Neural progenitor cell (in vitro differentiated cells): ENCODE results near the gene ABCA10.

Source experiments
- CTCF ChIP-seq: fragments of 200-600 bp; sonication (generic); IDR thresholded peaks from 2 replicates; pipeline ENCODE4 v1.5.1; 2017; ENCODE audit warnings: antibody characterized with exemption, mild to moderate bottlenecking
- EZH2 ChIP-seq: fragments of 200-600 bp; sonication (generic); IDR thresholded peaks from 2 replicates; pipeline ENCODE4 v1.6.1; 2017; ENCODE audit warnings: antibody characterized with exemption, mild to moderate bottlenecking, moderate library complexity
- EZH2phosphoT487 ChIP-seq: fragments of 200-600 bp; sonication (generic); IDR thresholded peaks from 2 replicates; pipeline ENCODE4 v1.6.1; 2017; ENCODE audit warnings: antibody characterized with exemption

DNA sequence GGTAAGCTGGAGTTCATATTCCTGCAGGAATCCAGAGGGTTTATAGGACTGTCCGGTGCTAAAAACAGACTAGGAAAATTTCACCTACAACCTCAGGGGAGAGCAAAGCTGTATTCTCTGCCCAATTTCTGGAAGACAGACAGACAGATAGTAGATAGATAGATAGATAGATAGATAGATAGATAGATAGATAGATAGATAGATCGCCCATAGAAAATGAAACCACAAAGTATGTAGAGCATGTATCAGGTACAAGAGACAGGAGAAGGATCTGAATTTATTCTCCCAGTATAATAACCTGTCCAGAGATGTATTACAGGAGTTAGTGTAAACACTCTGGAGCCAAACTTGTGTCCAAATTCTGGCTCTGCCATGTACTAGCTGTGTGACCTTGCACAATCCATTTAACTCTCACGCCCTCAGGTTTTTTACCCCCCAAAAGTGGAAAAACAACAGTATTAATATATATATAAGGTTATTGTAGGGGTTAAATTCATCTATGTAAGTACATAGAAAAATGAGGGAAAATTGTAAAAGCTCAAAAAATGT, 84.9 kb downstream of the ABCA10 start:
- TF ChIP-seq CTCF (no peak), EZH2 (no peak), EZH2phosphoT487 (no peak)
